ENCODE data around the gene FLII.

Gene FLII

GRCh38 chr17:18260332-18261145, 2.0 kb upstream of the FLII start, which contains the start of gene MIEF2:
TSS of gene MIEF2 (plus strand) at chr17:18260662. CDS start at chr17:18262721, 2,059 bp downstream.
- TF ChIP-seq, protein P1, sequence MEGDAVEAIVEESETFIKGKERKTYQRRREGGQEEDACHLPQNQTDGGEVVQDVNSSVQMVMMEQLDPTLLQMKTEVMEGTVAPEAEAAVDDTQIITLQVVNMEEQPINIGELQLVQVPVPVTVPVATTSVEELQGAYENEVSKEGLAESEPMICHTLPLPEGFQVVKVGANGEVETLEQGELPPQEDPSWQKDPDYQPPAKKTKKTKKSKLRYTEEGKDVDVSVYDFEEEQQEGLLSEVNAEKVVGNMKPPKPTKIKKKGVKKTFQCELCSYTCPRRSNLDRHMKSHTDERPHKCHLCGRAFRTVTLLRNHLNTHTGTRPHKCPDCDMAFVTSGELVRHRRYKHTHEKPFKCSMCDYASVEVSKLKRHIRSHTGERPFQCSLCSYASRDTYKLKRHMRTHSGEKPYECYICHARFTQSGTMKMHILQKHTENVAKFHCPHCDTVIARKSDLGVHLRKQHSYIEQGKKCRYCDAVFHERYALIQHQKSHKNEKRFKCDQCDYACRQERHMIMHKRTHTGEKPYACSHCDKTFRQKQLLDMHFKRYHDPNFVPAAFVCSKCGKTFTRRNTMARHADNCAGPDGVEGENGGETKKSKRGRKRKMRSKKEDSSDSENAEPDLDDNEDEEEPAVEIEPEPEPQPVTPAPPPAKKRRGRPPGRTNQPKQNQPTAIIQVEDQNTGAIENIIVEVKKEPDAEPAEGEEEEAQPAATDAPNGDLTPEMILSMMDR (IDR thresholded peaks at IDR 0.05; ENCODE audit: low read depth, low read length, missing control alignments): no peak
- peak within 1 kb of the TSS; percentile 70 for H3K4me3 ChIP-seq (ENCODE audit: low read depth, low read length)
- peak; percentile 85 for DNase-seq (ENCODE audit: low read depth)

DNA sequence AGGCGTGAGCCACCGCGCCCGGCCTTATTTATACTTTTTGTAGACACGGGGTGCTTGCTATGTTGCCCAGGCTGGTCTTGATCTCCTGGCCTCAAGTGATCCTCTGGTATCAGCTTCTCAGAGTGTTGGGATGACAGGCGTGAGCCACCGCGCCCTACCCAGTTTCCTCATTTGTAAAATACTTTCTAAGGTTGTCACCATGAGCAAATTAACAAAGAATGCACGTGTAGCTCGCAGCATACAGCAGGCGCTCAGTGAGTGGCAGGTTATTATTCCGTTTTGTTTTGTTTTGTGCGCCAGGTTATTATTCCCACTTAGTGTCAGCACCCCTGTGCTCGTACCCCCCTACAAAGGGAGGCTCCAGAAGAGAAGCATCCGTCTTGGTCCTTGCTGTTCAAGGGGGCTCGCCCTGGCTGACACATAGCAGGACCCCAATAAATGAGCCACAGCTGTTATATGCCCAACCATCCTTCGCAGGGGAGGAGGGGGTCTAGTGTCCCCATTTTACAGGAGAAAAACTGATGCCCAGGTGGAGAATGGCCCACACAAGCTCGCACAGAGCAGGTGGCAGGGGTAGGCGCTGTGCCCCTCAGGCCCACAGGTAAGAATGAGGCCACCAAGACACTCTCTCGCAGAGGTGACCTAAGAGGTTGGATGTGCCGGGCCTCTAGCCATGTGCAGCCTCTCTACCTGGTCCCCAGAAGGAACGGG, 1.2 kb upstream of the FLII start:
- peak overlapping the region; percentile 70 for H3K4me3 ChIP-seq (ENCODE audit: low read depth, low read length)
- no peak for DNase-seq (ENCODE audit: low read depth)
- TF ChIP-seq, protein P1 (IDR thresholded peaks at IDR 0.05; ENCODE audit: low read depth, low read length, missing control alignments): no peak

- H3K4me3 ChIP-seq (ENCODE audit: low read depth, low read length): peak overlapping the region; percentile 87
- TF ChIP-seq, protein P1 (IDR thresholded peaks at IDR 0.05; ENCODE audit: low read depth, low read length, missing control alignments): no peak
- no peak for DNase-seq (ENCODE audit: low read depth)
Observed at GRCh38 chr17:18257982-18258355, 569 bp downstream of the FLII start.

GRCh38 chr17:18257268-18257981, 1.1 kb downstream of the FLII start:
- peak overlapping the region; percentile 87 for H3K4me3 ChIP-seq (ENCODE audit: low read depth, low read length)
- TF ChIP-seq, protein P1 (IDR thresholded peaks at IDR 0.05; ENCODE audit: low read depth, low read length, missing control alignments): no peak
- DNase-seq (ENCODE audit: low read depth): no peak

GRCh38 chr17:18256776-18257175, 1.8 kb downstream of the FLII start:
- TF ChIP-seq, protein P1 (IDR thresholded peaks at IDR 0.05; ENCODE audit: low read depth, low read length, missing control alignments): no peak
- DNase-seq (ENCODE audit: low read depth): no peak
- H3K4me3 ChIP-seq (ENCODE audit: low read depth, low read length): no peak overlapping the region

DNA sequence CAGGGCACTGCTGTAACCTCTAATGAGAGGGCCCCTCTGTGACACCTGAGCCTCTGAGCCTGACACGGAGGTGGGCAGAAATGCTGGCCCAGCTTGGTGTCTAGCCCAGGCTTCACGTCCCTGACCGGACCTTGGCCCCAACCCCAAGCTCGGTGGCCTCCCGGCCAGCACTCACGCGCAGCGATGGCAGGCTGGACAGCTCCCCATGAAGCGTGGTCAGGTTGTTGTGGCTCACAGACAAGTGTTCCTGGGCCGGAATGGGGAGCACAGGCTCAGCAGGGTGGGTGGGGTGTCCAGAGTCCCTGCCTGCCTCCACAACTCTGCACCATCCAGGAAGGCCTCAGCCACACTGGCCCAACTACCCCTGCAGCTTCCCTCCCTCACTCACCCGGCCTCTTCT, 2.2 kb downstream of the FLII start:
- TF ChIP-seq, protein P1 (IDR thresholded peaks at IDR 0.05; ENCODE audit: low read depth, low read length, missing control alignments): no peak
- no peak for DNase-seq (ENCODE audit: low read depth)
- no peak overlapping the region for H3K4me3 ChIP-seq (ENCODE audit: low read depth, low read length)

All from GM12864 (cell line).